IPS DF 19.7 (cell line): ENCODE results near the gene GRID2IP.

Experiments
- DNase-seq: peaks from one replicate; pipeline ENCODE4 v3.0.0-alpha.2; 2013; ENCODE audit warnings: low read depth, low spot score

GRID2IP gene

GRCh38 chr7:6520163-6520981 lies 30.9 kb downstream of the GRID2IP start:
- no peak for DNase-seq

DNA sequence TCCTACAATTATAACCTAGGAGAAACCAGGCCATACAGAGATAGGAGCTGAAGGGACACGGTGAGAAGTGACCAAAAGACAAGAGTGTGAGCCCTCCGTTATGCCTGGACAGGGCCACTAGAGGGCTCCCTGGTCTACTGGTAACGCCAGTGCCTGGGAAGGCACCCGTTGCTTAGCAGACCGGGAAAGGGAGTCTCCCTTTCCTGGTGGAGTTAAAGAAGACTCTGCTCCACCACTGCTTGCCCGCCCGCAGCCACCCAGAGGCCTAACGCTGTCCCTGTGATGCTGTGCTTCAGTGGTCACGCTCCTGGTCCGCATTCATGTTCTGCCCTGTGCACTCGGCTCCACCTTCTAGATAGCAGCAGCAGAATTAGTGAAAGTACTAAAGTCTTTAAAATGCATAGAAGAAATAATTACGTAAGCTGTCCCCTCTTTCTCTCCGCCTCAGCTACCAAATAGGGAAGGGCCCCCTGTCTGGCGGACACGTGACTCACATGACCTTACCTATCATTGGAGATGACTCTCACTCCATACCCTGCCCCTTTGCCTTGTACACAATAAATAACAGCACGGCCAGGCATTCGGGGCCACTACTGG lies 34.8 kb downstream of the GRID2IP start:
- DNase-seq = peak; percentile 65

GRCh38 chr7:6513541-6513940 lies 37.7 kb downstream of the GRID2IP start:
- no peak for DNase-seq

GRCh38 chr7:6512892-6513291 lies 38.4 kb downstream of the GRID2IP start:
- no peak for DNase-seq

- no peak for DNase-seq
Observed at GRCh38 chr7:6510476-6511133, 40.7 kb downstream of the GRID2IP start.

DNA sequence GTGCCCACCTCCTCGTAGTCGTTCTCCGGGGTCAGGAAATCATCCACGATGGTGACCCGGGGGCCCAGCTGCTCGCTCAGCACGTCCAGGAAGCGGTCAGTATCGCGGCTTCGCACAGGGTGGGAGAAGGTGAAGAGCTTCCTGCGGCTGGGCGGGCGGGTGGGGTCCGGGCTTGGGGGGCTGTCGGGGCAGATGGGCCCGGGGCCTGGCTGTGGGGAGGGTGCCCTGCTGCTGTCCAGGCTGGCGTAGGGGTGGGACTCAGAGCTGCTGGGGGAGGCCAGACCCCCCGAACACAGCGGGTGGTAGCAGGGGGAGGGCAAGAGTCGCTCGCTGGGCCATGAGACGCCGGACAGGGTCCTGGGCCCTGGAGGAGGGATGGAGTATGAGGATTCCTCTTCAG lies 42.3 kb downstream of the GRID2IP start:
- no peak for DNase-seq

GRCh38 chr7:6508539-6508938 lies 42.7 kb downstream of the GRID2IP start:
- no peak for DNase-seq

DNA sequence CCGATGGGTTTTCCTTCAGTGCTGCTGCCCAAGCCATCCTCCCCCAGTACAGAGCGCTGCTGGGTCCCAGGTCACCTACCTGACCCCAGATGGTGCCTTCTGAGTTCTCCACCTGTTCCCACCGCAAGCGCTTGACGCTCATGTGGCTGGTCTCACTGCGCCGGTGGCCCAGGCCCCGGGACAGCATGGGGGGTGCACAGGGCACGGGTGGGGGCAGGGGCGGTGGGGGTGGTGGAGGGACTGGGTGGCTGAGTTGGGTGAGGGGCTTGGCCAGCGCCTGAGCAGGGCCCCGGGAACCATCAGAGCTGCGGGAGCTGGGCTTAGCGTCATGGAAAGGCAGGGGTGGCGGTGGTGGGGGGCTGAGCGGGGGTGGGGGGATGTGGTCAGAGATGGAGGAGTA lies 43.4 kb downstream of the GRID2IP start:
- DNase-seq = no peak

DNA sequence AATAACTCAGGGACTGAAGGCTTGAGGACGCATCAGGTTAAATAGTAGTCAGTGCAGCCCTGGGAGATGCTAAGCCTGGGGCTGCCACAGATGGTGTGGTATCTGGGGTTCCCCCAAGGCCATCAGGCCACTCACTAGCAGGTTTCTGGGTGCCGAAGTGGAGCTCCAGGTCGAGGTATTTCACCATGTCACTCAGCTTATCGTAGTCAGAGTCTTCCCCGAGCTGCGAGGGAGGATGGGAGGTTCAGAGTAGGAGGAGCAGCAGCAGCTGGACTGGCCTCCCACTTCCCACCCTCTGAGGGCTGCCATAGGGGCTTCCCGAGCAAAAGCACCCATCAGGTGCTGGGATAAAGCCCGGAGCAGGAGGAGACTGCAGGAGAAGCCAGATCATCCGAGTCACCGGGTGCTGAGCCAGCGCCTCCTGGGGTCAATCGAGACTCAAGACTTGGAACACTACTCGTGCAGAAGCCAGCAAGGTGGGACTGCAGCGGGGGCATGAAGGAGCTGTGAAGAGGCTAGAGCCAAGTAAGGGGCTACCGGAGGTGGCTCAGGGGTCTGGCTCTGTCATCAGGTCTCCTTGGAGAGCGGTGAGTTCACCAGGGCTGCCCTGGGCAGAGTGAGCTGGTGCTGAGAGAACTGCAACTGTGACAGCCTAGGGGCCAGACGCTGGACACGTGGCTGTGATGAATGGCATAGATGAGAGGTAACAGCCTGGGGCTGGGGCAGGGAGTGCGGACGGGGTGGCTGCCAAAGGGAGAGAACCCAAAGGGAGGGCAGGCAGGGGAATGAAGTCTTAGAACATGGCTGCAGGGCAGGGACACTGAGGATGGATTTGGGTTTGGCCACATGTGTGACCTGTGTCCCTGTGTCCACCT lies 45.3 kb downstream of the GRID2IP start:
- no peak for DNase-seq

DNA sequence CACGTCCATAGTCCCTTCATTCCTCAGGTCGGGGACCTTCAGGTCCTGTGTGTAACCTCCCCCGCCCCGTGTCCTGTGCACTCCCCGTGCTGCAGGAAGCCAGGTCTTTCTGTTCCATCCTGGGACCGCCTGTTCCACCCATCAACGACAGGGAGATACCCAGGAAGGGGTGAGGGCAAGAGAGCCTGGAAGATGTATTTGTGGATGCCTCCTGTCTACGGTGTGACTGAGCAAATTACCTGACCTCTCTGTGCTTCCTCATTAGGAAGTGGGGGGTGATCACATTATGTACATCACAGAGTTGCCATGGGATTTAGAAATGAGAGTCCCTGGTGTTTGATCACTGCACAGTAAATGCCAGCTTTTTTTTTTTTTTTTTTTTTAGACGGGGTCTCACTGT lies 46.3 kb downstream of the GRID2IP start:
- DNase-seq = no peak

- DNase-seq = no peak
Observed at GRCh38 chr7:6502886-6503285, 48.4 kb downstream of the GRID2IP start.

GRCh38 chr7:6501586-6502564 lies 49.4 kb downstream of the GRID2IP start:
- DNase-seq = no peak

DNA sequence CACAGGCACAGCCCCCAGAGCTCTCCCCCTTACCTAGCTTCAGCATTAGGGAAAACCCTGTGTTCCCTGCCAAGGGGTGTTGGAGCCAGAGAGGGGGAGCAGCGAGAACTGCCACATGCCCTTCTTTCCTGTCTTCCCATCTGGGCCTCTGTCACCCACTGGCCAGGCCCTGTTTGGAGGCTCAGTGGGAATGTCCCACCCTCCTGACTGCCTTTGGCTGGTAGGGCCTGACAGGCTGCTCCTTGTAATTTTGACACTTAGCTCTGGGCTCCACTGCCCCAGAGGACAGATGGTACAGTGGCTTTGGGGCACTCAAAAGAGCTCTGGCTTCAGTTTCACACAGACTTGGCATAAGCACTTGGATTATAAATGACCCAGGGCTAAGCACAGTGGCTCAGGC lies 50.6 kb downstream of the GRID2IP start:
- no peak for DNase-seq

DNA sequence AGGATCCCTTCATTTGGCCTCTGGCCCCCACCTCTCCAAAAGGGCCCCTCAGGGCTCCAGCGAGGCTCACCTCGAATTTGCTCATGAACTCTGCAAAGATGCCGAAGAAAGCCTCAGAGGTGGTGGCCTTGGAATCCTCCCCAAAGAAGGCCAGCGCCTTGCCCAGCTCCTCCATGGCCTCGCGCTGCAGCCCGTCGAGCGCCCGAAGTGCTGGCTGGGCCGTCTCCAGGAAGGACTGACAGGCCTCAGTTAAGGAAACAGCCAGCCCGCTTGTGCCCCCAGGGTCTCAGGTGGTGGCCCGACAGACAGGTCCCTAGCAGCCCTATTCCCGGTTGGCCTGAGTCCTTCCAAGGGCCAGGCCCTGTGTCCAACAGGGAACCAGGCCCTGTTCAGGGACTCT lies 53.3 kb downstream of the GRID2IP start:
- no peak for DNase-seq

- DNase-seq = no peak
Observed at GRCh38 chr7:6497637-6497905, 53.7 kb downstream of the GRID2IP start.

DNA sequence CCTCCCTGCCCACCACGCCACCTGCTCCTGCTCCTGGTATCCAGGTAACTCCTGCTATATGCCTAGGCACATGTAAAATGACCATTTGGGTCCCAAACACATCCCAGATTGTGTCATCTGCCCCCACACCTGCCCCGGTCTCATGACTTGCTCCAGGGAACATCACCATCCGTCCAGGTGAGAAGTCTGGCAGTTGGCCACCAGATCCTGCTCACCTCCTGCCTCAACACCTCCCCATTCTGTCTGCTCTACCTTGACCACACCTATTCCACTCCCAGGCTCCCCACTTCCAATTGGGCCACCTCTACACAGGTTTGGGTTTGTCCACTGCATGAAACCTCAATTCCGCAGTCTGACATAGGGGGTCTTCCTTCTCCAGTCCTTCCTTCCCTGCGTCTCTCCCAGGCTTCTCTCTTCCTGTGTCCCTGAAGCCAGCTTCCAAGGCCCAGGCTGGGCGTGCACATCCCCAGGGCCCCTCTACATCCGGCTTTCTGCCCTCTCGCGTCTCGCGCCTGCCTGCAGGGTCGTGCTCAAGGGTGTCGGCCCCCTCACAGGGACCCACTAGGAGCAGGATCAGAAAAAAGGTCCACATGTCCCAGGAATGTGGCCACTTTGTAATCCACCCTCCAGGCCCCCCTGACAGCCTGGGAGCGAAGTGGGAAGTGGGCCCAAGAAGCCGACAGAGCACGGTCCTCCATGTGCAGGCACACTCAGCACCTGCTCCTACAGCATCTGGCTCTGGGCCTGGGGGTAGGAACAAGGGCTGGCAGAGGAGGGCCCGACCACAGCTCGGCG lies 54.2 kb downstream of the GRID2IP start:
- no peak for DNase-seq

- no peak for DNase-seq
Observed at GRCh38 chr7:6495597-6496262, 55.5 kb downstream of the GRID2IP start.

DNA sequence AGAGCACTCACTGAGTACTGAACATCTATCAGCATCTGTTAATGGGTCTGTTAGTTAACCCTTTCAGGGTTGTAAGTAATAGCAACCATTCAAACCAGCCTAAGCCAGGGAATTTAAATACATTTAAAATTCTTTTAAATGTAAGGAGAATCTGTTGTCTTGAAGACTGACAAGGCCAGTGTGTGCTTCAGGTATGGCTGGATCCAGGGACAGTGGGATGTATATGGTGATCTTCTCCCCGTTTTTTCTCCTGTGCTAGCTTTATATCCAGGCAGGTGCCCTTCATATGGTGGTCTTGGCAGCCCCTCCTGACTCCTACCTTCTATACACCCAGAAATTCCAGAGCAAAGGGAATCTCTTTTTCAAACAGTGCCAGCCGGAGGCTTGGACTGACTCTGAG lies 56.9 kb downstream of the GRID2IP start:
- no peak for DNase-seq

GRCh38 chr7:6491194-6491593 lies 60.1 kb downstream of the GRID2IP start:
- no peak for DNase-seq

DNA sequence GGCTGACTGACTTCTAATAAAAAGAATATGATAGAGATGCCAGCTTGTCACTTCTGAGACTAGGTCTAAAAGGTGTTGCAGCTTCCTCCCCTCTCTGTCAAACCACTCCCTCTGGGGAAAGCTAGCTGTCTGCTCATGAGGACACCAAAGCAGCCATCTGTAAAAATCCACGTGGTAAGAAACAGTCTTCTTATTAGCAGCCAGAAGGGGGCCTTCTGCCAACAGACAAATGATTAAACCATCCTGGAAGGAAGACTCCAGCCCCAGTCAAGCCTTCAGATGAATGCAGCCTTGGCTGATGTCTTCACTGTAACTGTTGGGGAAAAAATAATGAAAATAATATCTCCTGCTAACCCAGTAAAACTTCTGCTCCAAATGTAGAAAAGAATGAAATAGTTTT lies 61.6 kb downstream of the GRID2IP start:
- no peak for DNase-seq
